HEK293 (cell line): ENCODE measurements around the gene NOS1.

ENCODE experiments used
- CTCF ChIA-PET: fragments of 350-600 bp; formaldehyde crosslinking; extraction: SDS; loops from one replicate; lab custom pipeline; 2021; ENCODE audit warnings: antibody characterized with exemption; lab: Yijun Ruan, JAX
- POLR2A ChIA-PET: fragments of 300-600 bp; formaldehyde crosslinking; extraction: SDS; loops from one replicate; lab custom pipeline; 2020; ENCODE audit warnings: antibody characterized with exemption, inconsistent platforms; lab: Yijun Ruan, JAX
- H3K27ac ChIP-seq: fragments of 200-500 bp; sonication (Bioruptor generic); 2 replicates; pipeline ENCODE4 v1.5.1; 2014; ENCODE audit warnings: low read depth, low read length, control low read depth, inconsistent platforms; ENCODE audit errors: extremely low read depth
- H3K36me3 ChIP-seq, 2 experiments: fragments of 200-500 bp in 1 of 2; sonication (Bioruptor generic) in 1 of 2; 1 replicate in 1 of 2; 2 replicates in 1 of 2; pipeline ENCODE4 v1.5.1; 2014 to 2017; ENCODE audit warnings: inconsistent platforms in 2 of 2, low read length in 2 of 2; ENCODE audit not compliant: control insufficient read depth in 2 of 2, insufficient read depth in 1 of 2
- H3K4me1 ChIP-seq: fragments of 200-500 bp; sonication (Bioruptor generic); 2 replicates; pipeline ENCODE4 v1.5.1; 2014; ENCODE audit warnings: mild to moderate bottlenecking, low read length, inconsistent platforms; ENCODE audit not compliant: control insufficient read depth, insufficient read depth
- H3K4me3 ChIP-seq: 2 replicates; pipeline ENCODE4 v1.5.1; 2011; ENCODE audit warnings: low read depth, mild to moderate bottlenecking, control low read depth, low read length, moderate library complexity
- H3K9me3 ChIP-seq: fragments of 200-500 bp; sonication (Bioruptor generic); 2 replicates; pipeline ENCODE4 v1.5.1; 2014; ENCODE audit warnings: low read depth, low read length, inconsistent platforms; ENCODE audit not compliant: control insufficient read depth, insufficient read depth
- GLIS2 ChIP-seq: fragments of 450-650 bp; formaldehyde crosslinking; IDR thresholded peaks from 2 replicates; pipeline ENCODE4 v1.5.1; 2016; ENCODE audit warnings: missing biosample characterization, missing genetic modification characterization
- PATZ1 ChIP-seq: fragments of 450-650 bp; formaldehyde crosslinking; IDR thresholded peaks from 2 replicates; pipeline ENCODE4 v1.5.1; 2016; ENCODE audit warnings: missing biosample characterization, missing genetic modification characterization
- PBX3 ChIP-seq: sonication (generic); formaldehyde crosslinking; IDR thresholded peaks from 2 replicates; pipeline ENCODE4 v1.8.1; 2022; ENCODE audit warnings: mild to moderate bottlenecking, moderate library complexity, missing genetic modification reagents
- YY1 ChIP-seq: fragments of 450-650 bp; formaldehyde crosslinking; IDR thresholded peaks from 2 replicates; pipeline ENCODE4 v1.5.1; 2018; ENCODE audit warnings: missing biosample characterization, missing genetic modification characterization
- ZBTB20 ChIP-seq: fragments of 450-650 bp; formaldehyde crosslinking; IDR thresholded peaks from 2 replicates; pipeline ENCODE4 v1.5.1; 2016; ENCODE audit warnings: missing biosample characterization, missing genetic modification characterization
- ZBTB8A ChIP-seq: fragments of 450-650 bp; formaldehyde crosslinking; IDR thresholded peaks from 2 replicates; pipeline ENCODE4 v1.5.1; 2016; ENCODE audit warnings: missing biosample characterization, missing genetic modification characterization
- ZEB2 ChIP-seq: fragments of 450-650 bp; formaldehyde crosslinking; IDR thresholded peaks from 2 replicates; pipeline ENCODE4 v1.5.1; 2016; ENCODE audit warnings: missing biosample characterization, missing genetic modification characterization
- ZIC2 ChIP-seq: fragments of 450-650 bp; formaldehyde crosslinking; IDR thresholded peaks from 2 replicates; pipeline ENCODE4 v1.5.1; 2016; ENCODE audit warnings: missing biosample characterization, missing genetic modification characterization
- ZNF114 ChIP-seq: fragments of 450-650 bp; formaldehyde crosslinking; IDR thresholded peaks from 2 replicates; pipeline ENCODE4 v1.5.0; 2017; ENCODE audit warnings: missing biosample characterization, missing genetic modification characterization
- ZNF157 ChIP-seq: fragments of 450-650 bp; formaldehyde crosslinking; IDR thresholded peaks from 2 replicates; pipeline ENCODE4 v1.5.1; 2016; ENCODE audit warnings: missing biosample characterization, missing genetic modification characterization
- ZNF214 ChIP-seq: fragments of 450-650 bp; formaldehyde crosslinking; IDR thresholded peaks from 2 replicates; pipeline ENCODE4 v1.5.1; 2017; ENCODE audit warnings: missing biosample characterization, mild to moderate bottlenecking, missing genetic modification characterization, borderline replicate concordance
- ZNF341 ChIP-seq: fragments of 450-650 bp; formaldehyde crosslinking; IDR thresholded peaks from 2 replicates; pipeline ENCODE4; 2016; ENCODE audit warnings: low read depth, missing biosample characterization, missing genetic modification characterization
- ZNF449 ChIP-seq: fragments of 450-650 bp; formaldehyde crosslinking; IDR thresholded peaks from 2 replicates; pipeline ENCODE4 v1.5.1; 2017; ENCODE audit warnings: missing biosample characterization, mild to moderate bottlenecking, missing genetic modification characterization, moderate library complexity
- ZNF513 ChIP-seq: fragments of 450-650 bp; IDR thresholded peaks from 2 replicates; pipeline ENCODE4 v1.5.1; 2018; ENCODE audit warnings: missing biosample characterization, missing genetic modification characterization
- ZNF660 ChIP-seq: fragments of 450-650 bp; IDR thresholded peaks from 2 replicates; pipeline ENCODE4 v1.5.1; 2018; ENCODE audit warnings: missing biosample characterization, mild to moderate bottlenecking, missing genetic modification characterization
- ZNF701 ChIP-seq: fragments of 450-650 bp; formaldehyde crosslinking; IDR thresholded peaks from 2 replicates; pipeline ENCODE4 v1.5.1; 2016; ENCODE audit warnings: missing biosample characterization, missing genetic modification characterization
- ZNF777 ChIP-seq: fragments of 450-650 bp; formaldehyde crosslinking; IDR thresholded peaks from 2 replicates; pipeline ENCODE4 v1.5.1; 2017; ENCODE audit warnings: missing biosample characterization, missing genetic modification characterization, borderline replicate concordance
- ZNF837 ChIP-seq: fragments of 450-650 bp; formaldehyde crosslinking; IDR thresholded peaks from 2 replicates; pipeline ENCODE4 v1.5.1; 2016; ENCODE audit warnings: missing biosample characterization, missing genetic modification characterization
- TF ChIP-seq, protein P1 (sequence below): fragments of 450-650 bp; formaldehyde crosslinking; IDR thresholded peaks from 2 replicates; pipeline ENCODE4 v1.5.1; 2016; ENCODE audit warnings: missing biosample characterization, missing genetic modification characterization, borderline replicate concordance
- TF ChIP-seq, protein P2 (sequence below): fragments of 450-650 bp; formaldehyde crosslinking; IDR thresholded peaks from 2 replicates; pipeline ENCODE4 v1.5.1; 2016; ENCODE audit warnings: missing biosample characterization, missing genetic modification characterization

The NOS1 gene

GRCh38 chr12:117360551-117361346 lies 677 bp downstream of the NOS1 start (continued):
- peak; percentile 79 for TF ChIP-seq ZNF513 (tag by site-specific recombination)
- peak; percentile 95 for TF ChIP-seq ZNF341 (tag by site-specific recombination)
- TF ChIP-seq ZNF837 = no peak
- TF ChIP-seq ZBTB8A (tag by site-specific recombination) = peak; percentile 29; the same call in 1 of the 2 replicates
- TF ChIP-seq ZNF701 (tag by site-specific recombination) = no peak
- peak; percentile 68; the same call in 1 of the 2 replicates for TF ChIP-seq YY1 (tag by site-specific recombination)
- peak; percentile 53 for TF ChIP-seq PATZ1 (tag by site-specific recombination)
- peak; percentile 36 for TF ChIP-seq ZNF449
- no peak for TF ChIP-seq ZNF114 (tag by site-specific recombination)
- TF ChIP-seq GLIS2 = peak; percentile 56
- peak; percentile 71 for TF ChIP-seq ZBTB20 (tag by site-specific recombination)
- TF ChIP-seq ZNF777 (tag by site-specific recombination) = peak; percentile 51; the same call in 1 of the 2 replicates
- peak; percentile 32 for TF ChIP-seq ZIC2 (tag by site-specific recombination)
- TF ChIP-seq ZEB2 = peak; percentile 45; the same call in 1 of the 2 replicates

DNA sequence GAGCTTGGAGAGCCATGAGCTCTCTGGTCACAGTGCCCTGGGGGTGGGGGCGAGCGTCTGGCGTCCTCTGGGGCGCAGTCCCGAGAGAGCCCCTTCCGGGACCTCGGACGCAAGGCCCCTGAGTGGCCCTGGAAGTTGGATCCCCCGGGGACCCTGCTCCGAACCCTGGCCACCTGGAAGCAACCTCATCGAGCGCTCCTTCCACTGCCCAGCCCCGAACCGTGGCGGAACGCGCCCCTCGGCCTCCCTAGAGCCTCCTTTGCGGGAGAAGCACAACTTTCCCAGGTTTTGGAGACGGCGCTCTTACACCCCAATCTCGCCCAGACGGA lies 1.2 kb downstream of the NOS1 start:
- no peak overlapping the region for H3K27ac ChIP-seq
- H3K4me3 ChIP-seq = peak overlapping the region; percentile 38
- no peaks in the 10 kb centered on the region; a peak in 1 of 3 replicates for H3K36me3 ChIP-seq
- TF ChIP-seq ZNF214 (no peak), YY1 (tag by site-specific recombination) (no peak)
- H3K9me3 ChIP-seq = no peaks in the 10 kb centered on the region
- POLR2A ChIA-PET = no interaction called here
- no peaks in the 10 kb centered on the region for H3K4me1 ChIP-seq
- CTCF ChIA-PET = no interaction called here

GRCh38 chr12:117359029-117359845 lies 2.2 kb downstream of the NOS1 start:
- Histone ChIP-seq H3K36me3 (no peaks in the 10 kb centered on the region; a peak in 1 of 3 replicates), H3K4me1 (no peaks in the 10 kb centered on the region), H3K4me3 (no peak overlapping the region), H3K9me3 (no peaks in the 10 kb centered on the region), H3K27ac (no peak overlapping the region)
- TF ChIP-seq, protein P1, sequence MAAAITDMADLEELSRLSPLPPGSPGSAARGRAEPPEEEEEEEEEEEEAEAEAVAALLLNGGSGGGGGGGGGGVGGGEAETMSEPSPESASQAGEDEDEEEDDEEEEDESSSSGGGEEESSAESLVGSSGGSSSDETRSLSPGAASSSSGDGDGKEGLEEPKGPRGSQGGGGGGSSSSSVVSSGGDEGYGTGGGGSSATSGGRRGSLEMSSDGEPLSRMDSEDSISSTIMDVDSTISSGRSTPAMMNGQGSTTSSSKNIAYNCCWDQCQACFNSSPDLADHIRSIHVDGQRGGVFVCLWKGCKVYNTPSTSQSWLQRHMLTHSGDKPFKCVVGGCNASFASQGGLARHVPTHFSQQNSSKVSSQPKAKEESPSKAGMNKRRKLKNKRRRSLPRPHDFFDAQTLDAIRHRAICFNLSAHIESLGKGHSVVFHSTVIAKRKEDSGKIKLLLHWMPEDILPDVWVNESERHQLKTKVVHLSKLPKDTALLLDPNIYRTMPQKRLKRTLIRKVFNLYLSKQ (tag by site-specific recombination) = no peak
- TF ChIP-seq, protein P2, sequence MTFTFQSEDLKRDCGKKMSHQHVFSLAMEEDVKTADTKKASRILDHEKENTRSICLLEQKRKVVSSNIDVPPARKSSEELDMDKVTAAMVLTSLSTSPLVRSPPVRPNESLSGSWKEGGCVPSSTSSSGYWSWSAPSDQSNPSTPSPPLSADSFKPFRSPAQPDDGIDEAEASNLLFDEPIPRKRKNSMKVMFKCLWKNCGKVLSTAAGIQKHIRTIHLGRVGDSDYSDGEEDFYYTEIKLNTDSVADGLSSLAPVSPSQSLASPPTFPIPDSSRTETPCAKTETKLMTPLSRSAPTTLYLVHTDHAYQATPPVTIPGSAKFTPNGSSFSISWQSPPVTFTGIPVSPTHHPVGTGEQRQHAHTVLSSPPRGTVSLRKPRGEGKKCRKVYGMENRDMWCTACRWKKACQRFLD = no peak
- TF ChIP-seq ZNF660 (no peak), ZNF157 (tag by site-specific recombination) (no peak), PBX3 (no peak)
- POLR2A ChIA-PET = no interaction called here
- CTCF ChIA-PET = interaction anchor here (1.7 kb wide), 1 partner anchor 8 kb away, joined by 13 read pairs; no protein-coding TSS in a partner anchor
